Measurements from ENCODE around the gene MTCH1. TPM values are rescaled to one million over a fixed set of nuclear protein-coding genes. Genes with fewer than 3 reads are reported as not detected.

The MTCH1 gene
- total RNA-seq, 4 donors from 2014 or later = 185 to 242 (median 199) TPM

GRCh38 chr6:37030599-37030998 is 44.6 kb upstream of the MTCH1 start:
- no peaks in the 10 kb centered on the region for H3K4me1 ChIP-seq
- no peak for ATAC-seq
- 78 to 88% methylated on average over 2 of the region's 2 CpGs for WGBS, 2 donors (ENCODE audit: low coverage in 1 of 2)
- H3K36me3 ChIP-seq = no peaks in the 10 kb centered on the region
- H3K4me3 ChIP-seq = no peak overlapping the region
- no peak overlapping the region for H3K27ac ChIP-seq
- no peaks in the 10 kb centered on the region for H3K27me3 ChIP-seq
- no peak for TF ChIP-seq EP300 (IDR thresholded peaks at IDR 0.05)
- no peak for TF ChIP-seq POLR2A (IDR thresholded peaks at IDR 0.05)
- no peak for TF ChIP-seq CTCF (IDR thresholded peaks at IDR 0.05)
- TF ChIP-seq POLR2AphosphoS5 (IDR thresholded peaks at IDR 0.05) = no peak
- no peaks in the 10 kb centered on the region for H3K9me3 ChIP-seq

- peak; percentile 89 for ATAC-seq
- Histone ChIP-seq H3K36me3 (no peaks in the 10 kb centered on the region), H3K9me3 (no peaks in the 10 kb centered on the region), H3K27me3 (no peaks in the 10 kb centered on the region), H3K27ac (no peak overlapping the region), H3K4me1 (no peaks in the 10 kb centered on the region), H3K4me3 (no peak overlapping the region)
- 62 to 100% methylated on average over 1 to 4 of the region's 4 CpGs for WGBS, 2 donors (ENCODE audit: low coverage in 1 of 2)
- TF ChIP-seq EP300 (IDR thresholded peaks at IDR 0.05) (no peak), CTCF (IDR thresholded peaks at IDR 0.05) (peak in 3 of 4 experiments; percentile 64 to 78 (median 74))
These were observed 43.4 kb upstream of the MTCH1 start for GRCh38 chr6:37029249-37029971.

GRCh38 chr6:37027811-37028469 is 41.9 kb upstream of the MTCH1 start:
- ATAC-seq = no peak
- Histone ChIP-seq H3K4me3 (no peak overlapping the region), H3K27me3 (no peaks in the 10 kb centered on the region), H3K9me3 (no peaks in the 10 kb centered on the region), H3K36me3 (no peaks in the 10 kb centered on the region), H3K27ac (no peak overlapping the region), H3K4me1 (no peaks in the 10 kb centered on the region)
- TF ChIP-seq POLR2AphosphoS5 (IDR thresholded peaks at IDR 0.05) = no peak
- no peak for TF ChIP-seq EP300 (IDR thresholded peaks at IDR 0.05)
- TF ChIP-seq CTCF (IDR thresholded peaks at IDR 0.05) = no peak
- TF ChIP-seq POLR2A (IDR thresholded peaks at IDR 0.05) = no peak
- WGBS, 2 donors (ENCODE audit: low coverage in 1 of 2) = 90 to 100% methylated on average over 1 to 2 of the region's 17 CpGs

- Histone ChIP-seq H3K9me3 (no peaks in the 10 kb centered on the region), H3K4me1 (no peaks in the 10 kb centered on the region), H3K4me3 (no peak overlapping the region), H3K27ac (no peak overlapping the region), H3K36me3 (no peaks in the 10 kb centered on the region), H3K27me3 (no peaks in the 10 kb centered on the region)
- TF ChIP-seq CTCF (IDR thresholded peaks at IDR 0.05) (no peak), EP300 (IDR thresholded peaks at IDR 0.05) (no peak), POLR2AphosphoS5 (IDR thresholded peaks at IDR 0.05) (no peak), POLR2A (IDR thresholded peaks at IDR 0.05) (no peak)
- no peak for ATAC-seq
- 18 to 80% methylated on average over 2 to 3 of the region's 15 CpGs for WGBS, 2 donors (ENCODE audit: low coverage in 1 of 2)
These were observed 41.2 kb upstream of the MTCH1 start for GRCh38 chr6:37027036-37027720.
